ENCODE results near the gene DNAH7.

Gene DNAH7

GRCh38 chr2:195864316-195864715 is 204.3 kb downstream of the DNAH7 start:
- Histone ChIP-seq H3K4me3 (ENCODE audit: low read length in 2 of 2) (no peak overlapping the region), H3K36me3 (ENCODE audit: control insufficient read depth in 2 of 2, insufficient read depth in 2 of 2, low read length in 2 of 2) (no peaks in the 10 kb centered on the region), H3K9ac (ENCODE audit: low read length in 2 of 2) (no peak overlapping the region), H3K27me3 (ENCODE audit: control insufficient read depth in 1 of 2, insufficient read depth in 2 of 2, low read length in 2 of 2) (no peaks in the 10 kb centered on the region), H3K4me1 (ENCODE audit: control insufficient read depth, insufficient read depth, low read length) (no peaks in the 10 kb centered on the region), H3K27ac (ENCODE audit: low read length) (no peak overlapping the region), H3K9me3 (ENCODE audit: control insufficient read depth in 2 of 2, low read length in 2 of 2) (no peaks in the 10 kb centered on the region)

GRCh38 chr2:195863564-195863963 is 205.1 kb downstream of the DNAH7 start:
- H3K4me3 ChIP-seq (ENCODE audit: low read length in 2 of 2): no peak overlapping the region
- no peaks in the 10 kb centered on the region for H3K9me3 ChIP-seq (ENCODE audit: control insufficient read depth in 2 of 2, low read length in 2 of 2)

GRCh38 chr2:195863121-195863520 is 205.5 kb downstream of the DNAH7 start:
- no peaks in the 10 kb centered on the region for H3K27me3 ChIP-seq (ENCODE audit: control insufficient read depth in 1 of 2, insufficient read depth in 2 of 2, low read length in 2 of 2)
- H3K36me3 ChIP-seq (ENCODE audit: control insufficient read depth in 2 of 2, insufficient read depth in 2 of 2, low read length in 2 of 2): no peaks in the 10 kb centered on the region
- no peaks in the 10 kb centered on the region for H3K9me3 ChIP-seq (ENCODE audit: control insufficient read depth in 2 of 2, low read length in 2 of 2)
- no peaks in the 10 kb centered on the region for H3K4me1 ChIP-seq (ENCODE audit: control insufficient read depth, insufficient read depth, low read length)
- H3K4me3 ChIP-seq (ENCODE audit: low read length in 2 of 2): no peak overlapping the region
- H3K27ac ChIP-seq (ENCODE audit: low read length): no peak overlapping the region
- H3K9ac ChIP-seq (ENCODE audit: low read length in 2 of 2): no peak overlapping the region

More at GRCh38 chr2:195863564-195863963, 205.1 kb downstream of the DNAH7 start:
- Histone ChIP-seq H3K36me3 (ENCODE audit: control insufficient read depth in 2 of 2, insufficient read depth in 2 of 2, low read length in 2 of 2) (no peaks in the 10 kb centered on the region), H3K27me3 (ENCODE audit: control insufficient read depth in 1 of 2, insufficient read depth in 2 of 2, low read length in 2 of 2) (no peaks in the 10 kb centered on the region), H3K27ac (ENCODE audit: low read length) (no peak overlapping the region), H3K9ac (ENCODE audit: low read length in 2 of 2) (no peak overlapping the region), H3K4me1 (ENCODE audit: control insufficient read depth, insufficient read depth, low read length) (no peaks in the 10 kb centered on the region)

GRCh38 chr2:195861821-195862220 is 206.8 kb downstream of the DNAH7 start:
- H3K27me3 ChIP-seq (ENCODE audit: control insufficient read depth in 1 of 2, insufficient read depth in 2 of 2, low read length in 2 of 2): no peaks in the 10 kb centered on the region
- no peak overlapping the region for H3K27ac ChIP-seq (ENCODE audit: low read length)
- no peaks in the 10 kb centered on the region for H3K36me3 ChIP-seq (ENCODE audit: control insufficient read depth in 2 of 2, insufficient read depth in 2 of 2, low read length in 2 of 2)
- H3K4me1 ChIP-seq (ENCODE audit: control insufficient read depth, insufficient read depth, low read length): no peaks in the 10 kb centered on the region
- H3K9ac ChIP-seq (ENCODE audit: low read length in 2 of 2): no peak overlapping the region
- H3K4me3 ChIP-seq (ENCODE audit: low read length in 2 of 2): no peak overlapping the region
- H3K9me3 ChIP-seq (ENCODE audit: control insufficient read depth in 2 of 2, low read length in 2 of 2): no peaks in the 10 kb centered on the region

- H3K4me1 ChIP-seq (ENCODE audit: control insufficient read depth, insufficient read depth, low read length): no peaks in the 10 kb centered on the region
- H3K4me3 ChIP-seq (ENCODE audit: low read length in 2 of 2): no peak overlapping the region
- no peak overlapping the region for H3K9ac ChIP-seq (ENCODE audit: low read length in 2 of 2)
Observed at GRCh38 chr2:195859513-195859912, 209.1 kb downstream of the DNAH7 start.

GRCh38 chr2:195857132-195857531 is 211.5 kb downstream of the DNAH7 start:
- no peak overlapping the region for H3K9ac ChIP-seq (ENCODE audit: low read length in 2 of 2)
- H3K36me3 ChIP-seq (ENCODE audit: control insufficient read depth in 2 of 2, insufficient read depth in 2 of 2, low read length in 2 of 2): no peaks in the 10 kb centered on the region
- no peak overlapping the region for H3K27ac ChIP-seq (ENCODE audit: low read length)
- H3K9me3 ChIP-seq (ENCODE audit: control insufficient read depth in 2 of 2, low read length in 2 of 2): no peaks in the 10 kb centered on the region
- no peaks in the 10 kb centered on the region for H3K4me1 ChIP-seq (ENCODE audit: control insufficient read depth, insufficient read depth, low read length)
- H3K27me3 ChIP-seq (ENCODE audit: control insufficient read depth in 1 of 2, insufficient read depth in 2 of 2, low read length in 2 of 2): no peaks in the 10 kb centered on the region
- H3K4me3 ChIP-seq (ENCODE audit: low read length in 2 of 2): no peak overlapping the region

More at GRCh38 chr2:195859513-195859912, 209.1 kb downstream of the DNAH7 start:
- no peak overlapping the region for H3K27ac ChIP-seq (ENCODE audit: low read length)
- H3K9me3 ChIP-seq (ENCODE audit: control insufficient read depth in 2 of 2, low read length in 2 of 2): no peaks in the 10 kb centered on the region
- no peaks in the 10 kb centered on the region for H3K27me3 ChIP-seq (ENCODE audit: control insufficient read depth in 1 of 2, insufficient read depth in 2 of 2, low read length in 2 of 2)
- H3K36me3 ChIP-seq (ENCODE audit: control insufficient read depth in 2 of 2, insufficient read depth in 2 of 2, low read length in 2 of 2): no peaks in the 10 kb centered on the region

GRCh38 chr2:195850764-195851163 is 217.9 kb downstream of the DNAH7 start:
- no peaks in the 10 kb centered on the region for H3K4me1 ChIP-seq (ENCODE audit: control insufficient read depth, insufficient read depth, low read length)
- H3K36me3 ChIP-seq (ENCODE audit: control insufficient read depth in 2 of 2, insufficient read depth in 2 of 2, low read length in 2 of 2): no peaks in the 10 kb centered on the region
- no peak overlapping the region for H3K4me3 ChIP-seq (ENCODE audit: low read length in 2 of 2)
- no peak overlapping the region for H3K27ac ChIP-seq (ENCODE audit: low read length)
- H3K9me3 ChIP-seq (ENCODE audit: control insufficient read depth in 2 of 2, low read length in 2 of 2): no peaks in the 10 kb centered on the region
- H3K9ac ChIP-seq (ENCODE audit: low read length in 2 of 2): no peak overlapping the region
- no peaks in the 10 kb centered on the region for H3K27me3 ChIP-seq (ENCODE audit: control insufficient read depth in 1 of 2, insufficient read depth in 2 of 2, low read length in 2 of 2)

- no peak overlapping the region for H3K4me3 ChIP-seq (ENCODE audit: low read length in 2 of 2)
- no peaks in the 10 kb centered on the region for H3K4me1 ChIP-seq (ENCODE audit: control insufficient read depth, insufficient read depth, low read length)
- H3K27me3 ChIP-seq (ENCODE audit: control insufficient read depth in 1 of 2, insufficient read depth in 2 of 2, low read length in 2 of 2): no peaks in the 10 kb centered on the region
- no peak overlapping the region for H3K27ac ChIP-seq (ENCODE audit: low read length)
- no peak overlapping the region for H3K9ac ChIP-seq (ENCODE audit: low read length in 2 of 2)
- no peaks in the 10 kb centered on the region for H3K9me3 ChIP-seq (ENCODE audit: control insufficient read depth in 2 of 2, low read length in 2 of 2)
- no peaks in the 10 kb centered on the region for H3K36me3 ChIP-seq (ENCODE audit: control insufficient read depth in 2 of 2, insufficient read depth in 2 of 2, low read length in 2 of 2)
Observed at GRCh38 chr2:195848119-195848899, 220.3 kb downstream of the DNAH7 start.

GRCh38 chr2:195842932-195843331 is 225.7 kb downstream of the DNAH7 start:
- H3K4me1 ChIP-seq (ENCODE audit: control insufficient read depth, insufficient read depth, low read length): no peaks in the 10 kb centered on the region
- no peak overlapping the region for H3K27ac ChIP-seq (ENCODE audit: low read length)
- H3K27me3 ChIP-seq (ENCODE audit: control insufficient read depth in 1 of 2, insufficient read depth in 2 of 2, low read length in 2 of 2): no peaks in the 10 kb centered on the region
- no peak overlapping the region for H3K4me3 ChIP-seq (ENCODE audit: low read length in 2 of 2)
- no peak overlapping the region for H3K9ac ChIP-seq (ENCODE audit: low read length in 2 of 2)
- H3K9me3 ChIP-seq (ENCODE audit: control insufficient read depth in 2 of 2, low read length in 2 of 2): no peaks in the 10 kb centered on the region
- no peaks in the 10 kb centered on the region for H3K36me3 ChIP-seq (ENCODE audit: control insufficient read depth in 2 of 2, insufficient read depth in 2 of 2, low read length in 2 of 2)

- no peaks in the 10 kb centered on the region for H3K36me3 ChIP-seq (ENCODE audit: control insufficient read depth in 2 of 2, insufficient read depth in 2 of 2, low read length in 2 of 2)
- no peak overlapping the region for H3K27ac ChIP-seq (ENCODE audit: low read length)
- H3K4me3 ChIP-seq (ENCODE audit: low read length in 2 of 2): no peak overlapping the region
- H3K9ac ChIP-seq (ENCODE audit: low read length in 2 of 2): no peak overlapping the region
- no peaks in the 10 kb centered on the region for H3K27me3 ChIP-seq (ENCODE audit: control insufficient read depth in 1 of 2, insufficient read depth in 2 of 2, low read length in 2 of 2)
- H3K4me1 ChIP-seq (ENCODE audit: control insufficient read depth, insufficient read depth, low read length): no peaks in the 10 kb centered on the region
- H3K9me3 ChIP-seq (ENCODE audit: control insufficient read depth in 2 of 2, low read length in 2 of 2): no peaks in the 10 kb centered on the region
Observed at GRCh38 chr2:195838002-195838401, 230.6 kb downstream of the DNAH7 start.

- Histone ChIP-seq H3K4me3 (ENCODE audit: low read length in 2 of 2) (no peak overlapping the region), H3K27me3 (ENCODE audit: control insufficient read depth in 1 of 2, insufficient read depth in 2 of 2, low read length in 2 of 2) (no peaks in the 10 kb centered on the region), H3K4me1 (ENCODE audit: control insufficient read depth, insufficient read depth, low read length) (no peaks in the 10 kb centered on the region), H3K36me3 (ENCODE audit: control insufficient read depth in 2 of 2, insufficient read depth in 2 of 2, low read length in 2 of 2) (no peaks in the 10 kb centered on the region), H3K9ac (ENCODE audit: low read length in 2 of 2) (no peak overlapping the region), H3K27ac (ENCODE audit: low read length) (no peak overlapping the region), H3K9me3 (ENCODE audit: control insufficient read depth in 2 of 2, low read length in 2 of 2) (no peaks in the 10 kb centered on the region)
Observed at GRCh38 chr2:195836002-195836401, 232.6 kb downstream of the DNAH7 start.
